Thoracic aorta (tissue), 2 donors: ENCODE measurements around the gene SHMT2. TPM values are rescaled to one million over a fixed set of nuclear protein-coding genes. Genes with fewer than 3 reads are reported as not detected.

Source experiments
- ATAC-seq: fragments of 150-250 bp; one replicate; pipeline ENCODE4 v1.8.0; 2017; ENCODE audit warnings: low read depth; ENCODE audit not compliant: insufficient number of reproducible peaks, low FRiP score
- DNase-seq: peaks from one replicate; pipeline ENCODE4 v3.0.0-alpha.2; 2020; ENCODE audit warnings: low spot score
- H3K27ac ChIP-seq, 2 donors: fragments of 200-600 bp; sonication (generic); 1 replicate in 1 of 2; 2 replicates in 1 of 2; pipeline ENCODE4 v1.5.1; 2016; ENCODE audit warnings: mild to moderate bottlenecking in 2 of 2, moderate library complexity in 2 of 2
- H3K27me3 ChIP-seq: fragments of 200-600 bp; sonication (generic); replicated peaks from 2 replicates; pipeline ENCODE4 v1.6.0; 2016; ENCODE audit warnings: mild to moderate bottlenecking; ENCODE audit not compliant: insufficient read depth
- H3K36me3 ChIP-seq: fragments of 200-600 bp; sonication (generic); one replicate; pipeline ENCODE4 v1.5.1; 2016
- H3K4me1 ChIP-seq, 2 donors: fragments of 200-600 bp; sonication (generic); 1 replicate in 1 of 2; 2 replicates in 1 of 2; pipeline versions ENCODE4 v1.5.1 to v1.6.0; 2016; ENCODE audit warnings: low read depth in 2 of 2, mild to moderate bottlenecking in 1 of 2; ENCODE audit not compliant: control insufficient read depth in 1 of 2
- H3K4me3 ChIP-seq: fragments of 200-600 bp; sonication (generic); 2 replicates; pipeline ENCODE4 v1.5.1; 2016; ENCODE audit warnings: mild to moderate bottlenecking
- H3K9me3 ChIP-seq: fragments of 200-600 bp; sonication (generic); 2 replicates; pipeline ENCODE4 v1.5.1; 2016
- total RNA-seq, 2 donors: library from RNA; depleted of rRNA; stranded (reverse); fragments of >200 nt; gene quantifications; one replicate each; pipeline versions ENCODE4 v1.1.0 to v1.2.3, GENCODE V29; 2016
- TF ChIP-seq, protein P1 (sequence below): fragments of 200-600 bp; sonication (generic); IDR thresholded peaks from one replicate; pipeline ENCODE4 v1.5.1; 2019; ENCODE audit warnings: antibody characterized with exemption

Gene SHMT2
- total RNA-seq, 2 donors from 2014 or later = 57.3 to 60.4 TPM

DNA sequence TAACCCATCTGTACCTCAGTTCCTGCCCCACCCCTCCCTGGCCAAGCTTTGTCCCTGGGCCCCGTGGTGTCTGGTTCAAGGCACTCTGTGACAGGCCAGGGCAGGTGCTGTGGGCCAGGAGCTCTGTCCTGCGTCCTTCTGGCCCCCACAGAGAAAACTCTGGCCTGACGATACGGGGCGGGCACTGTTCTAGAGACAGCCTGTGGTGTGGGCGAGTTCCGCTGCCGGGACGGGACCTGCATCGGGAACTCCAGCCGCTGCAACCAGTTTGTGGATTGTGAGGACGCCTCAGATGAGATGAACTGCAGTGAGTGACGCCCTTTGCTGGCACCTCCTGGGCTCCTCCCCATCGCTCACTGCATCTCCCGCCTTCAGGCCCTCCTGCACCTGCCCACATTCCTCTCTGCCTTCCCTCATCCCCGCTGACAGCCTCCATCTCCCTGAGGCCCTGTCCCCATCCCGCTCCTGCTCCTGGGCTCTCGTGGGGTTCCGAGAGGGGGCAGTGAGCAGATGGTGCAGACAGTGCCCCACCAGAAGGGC lies 35.7 kb upstream of the SHMT2 start:
- Histone ChIP-seq H3K9me3 (no peaks in the 10 kb centered on the region), H3K4me3 (no peak overlapping the region), H3K4me1 (peaks cover 0 to 4% of the 10 kb centered on the region in 2 donors), H3K27me3 (no peaks in the 10 kb centered on the region), H3K36me3 (peaks cover 88% of the 10 kb centered on the region), H3K27ac (no peak overlapping the region)
- DNase-seq = no peak
- TF ChIP-seq, protein P1, sequence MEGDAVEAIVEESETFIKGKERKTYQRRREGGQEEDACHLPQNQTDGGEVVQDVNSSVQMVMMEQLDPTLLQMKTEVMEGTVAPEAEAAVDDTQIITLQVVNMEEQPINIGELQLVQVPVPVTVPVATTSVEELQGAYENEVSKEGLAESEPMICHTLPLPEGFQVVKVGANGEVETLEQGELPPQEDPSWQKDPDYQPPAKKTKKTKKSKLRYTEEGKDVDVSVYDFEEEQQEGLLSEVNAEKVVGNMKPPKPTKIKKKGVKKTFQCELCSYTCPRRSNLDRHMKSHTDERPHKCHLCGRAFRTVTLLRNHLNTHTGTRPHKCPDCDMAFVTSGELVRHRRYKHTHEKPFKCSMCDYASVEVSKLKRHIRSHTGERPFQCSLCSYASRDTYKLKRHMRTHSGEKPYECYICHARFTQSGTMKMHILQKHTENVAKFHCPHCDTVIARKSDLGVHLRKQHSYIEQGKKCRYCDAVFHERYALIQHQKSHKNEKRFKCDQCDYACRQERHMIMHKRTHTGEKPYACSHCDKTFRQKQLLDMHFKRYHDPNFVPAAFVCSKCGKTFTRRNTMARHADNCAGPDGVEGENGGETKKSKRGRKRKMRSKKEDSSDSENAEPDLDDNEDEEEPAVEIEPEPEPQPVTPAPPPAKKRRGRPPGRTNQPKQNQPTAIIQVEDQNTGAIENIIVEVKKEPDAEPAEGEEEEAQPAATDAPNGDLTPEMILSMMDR = no peak
- no peak for ATAC-seq

DNA sequence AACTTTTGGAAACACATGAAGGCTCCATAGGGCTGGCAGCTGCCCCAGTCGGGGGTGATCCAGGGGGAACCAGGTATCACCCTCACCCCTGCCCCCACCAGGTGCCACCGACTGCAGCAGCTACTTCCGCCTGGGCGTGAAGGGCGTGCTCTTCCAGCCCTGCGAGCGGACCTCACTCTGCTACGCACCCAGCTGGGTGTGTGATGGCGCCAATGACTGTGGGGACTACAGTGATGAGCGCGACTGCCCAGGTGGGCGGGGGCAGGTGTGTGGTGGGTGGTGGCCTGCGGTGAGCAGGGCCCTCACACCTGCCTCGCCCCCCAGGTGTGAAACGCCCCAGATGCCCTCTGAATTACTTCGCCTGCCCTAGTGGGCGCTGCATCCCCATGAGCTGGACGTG lies 35.3 kb upstream of the SHMT2 start:
- no peaks in the 10 kb centered on the region for H3K9me3 ChIP-seq
- H3K4me1 ChIP-seq = peaks cover 0 to 4% of the 10 kb centered on the region in 2 donors
- H3K4me3 ChIP-seq = no peak overlapping the region
- ATAC-seq (no peak), DNase-seq (no peak)
- H3K27ac ChIP-seq = no peak overlapping the region
- H3K36me3 ChIP-seq = peaks cover 93% of the 10 kb centered on the region
- no peaks in the 10 kb centered on the region for H3K27me3 ChIP-seq
- TF ChIP-seq, protein P1 = no peak

DNA sequence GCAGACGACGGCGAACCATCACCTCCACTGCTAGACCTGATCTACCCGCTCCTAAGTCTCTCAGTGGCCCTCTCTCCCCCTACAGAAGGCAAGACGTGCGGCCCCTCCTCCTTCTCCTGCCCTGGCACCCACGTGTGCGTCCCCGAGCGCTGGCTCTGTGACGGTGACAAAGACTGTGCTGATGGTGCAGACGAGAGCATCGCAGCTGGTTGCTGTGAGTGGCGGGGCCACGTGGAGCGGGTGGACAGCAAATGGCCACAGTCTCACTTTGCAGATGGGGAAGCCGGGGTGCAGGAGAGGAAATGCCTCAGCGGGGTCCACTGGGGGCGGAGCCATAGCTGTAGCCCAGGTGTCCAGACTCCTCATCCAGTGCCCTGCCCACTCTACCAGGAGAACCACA lies 34.3 kb upstream of the SHMT2 start:
- Histone ChIP-seq H3K4me3 (no peak overlapping the region), H3K9me3 (no peaks in the 10 kb centered on the region), H3K4me1 (peaks cover 0 to 4% of the 10 kb centered on the region in 2 donors), H3K27ac (no peak overlapping the region), H3K27me3 (no peaks in the 10 kb centered on the region), H3K36me3 (peaks cover 99% of the 10 kb centered on the region)
- DNase-seq (no peak), ATAC-seq (no peak)
- TF ChIP-seq, protein P1 = no peak

DNA sequence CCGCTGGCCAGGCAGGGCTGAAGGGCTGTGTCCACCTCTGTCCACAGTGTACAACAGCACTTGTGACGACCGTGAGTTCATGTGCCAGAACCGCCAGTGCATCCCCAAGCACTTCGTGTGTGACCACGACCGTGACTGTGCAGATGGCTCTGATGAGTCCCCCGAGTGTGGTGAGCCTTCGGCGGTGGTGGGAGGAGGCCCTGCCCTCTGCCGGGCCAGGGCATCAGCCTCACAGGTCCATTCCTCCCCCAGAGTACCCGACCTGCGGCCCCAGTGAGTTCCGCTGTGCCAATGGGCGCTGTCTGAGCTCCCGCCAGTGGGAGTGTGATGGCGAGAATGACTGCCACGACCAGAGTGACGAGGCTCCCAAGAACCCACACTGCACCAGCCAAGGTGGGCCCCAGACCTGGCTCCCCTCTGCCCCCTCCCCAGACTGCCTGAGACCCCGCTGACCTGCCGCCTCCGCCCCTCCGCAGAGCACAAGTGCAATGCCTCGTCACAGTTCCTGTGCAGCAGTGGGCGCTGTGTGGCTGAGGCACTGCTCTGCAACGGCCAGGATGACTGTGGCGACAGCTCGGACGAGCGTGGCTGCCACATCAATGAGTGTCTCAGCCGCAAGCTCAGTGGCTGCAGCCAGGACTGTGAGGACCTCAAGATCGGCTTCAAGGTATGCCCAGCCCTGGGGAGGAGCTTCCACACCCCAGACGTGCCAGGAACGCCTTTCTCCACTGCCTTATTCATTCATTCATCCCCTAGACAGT lies 33.7 kb upstream of the SHMT2 start:
- no peak overlapping the region for H3K4me3 ChIP-seq
- peaks cover 97% of the 10 kb centered on the region for H3K36me3 ChIP-seq
- ATAC-seq = no peak
- H3K27ac ChIP-seq = no peak overlapping the region
- H3K27me3 ChIP-seq = no peaks in the 10 kb centered on the region
- no peak for DNase-seq
- TF ChIP-seq, protein P1 = no peak
- no peaks in the 10 kb centered on the region for H3K9me3 ChIP-seq
- H3K4me1 ChIP-seq = peaks cover 0 to under 1% of the 10 kb centered on the region in 2 donors

DNA sequence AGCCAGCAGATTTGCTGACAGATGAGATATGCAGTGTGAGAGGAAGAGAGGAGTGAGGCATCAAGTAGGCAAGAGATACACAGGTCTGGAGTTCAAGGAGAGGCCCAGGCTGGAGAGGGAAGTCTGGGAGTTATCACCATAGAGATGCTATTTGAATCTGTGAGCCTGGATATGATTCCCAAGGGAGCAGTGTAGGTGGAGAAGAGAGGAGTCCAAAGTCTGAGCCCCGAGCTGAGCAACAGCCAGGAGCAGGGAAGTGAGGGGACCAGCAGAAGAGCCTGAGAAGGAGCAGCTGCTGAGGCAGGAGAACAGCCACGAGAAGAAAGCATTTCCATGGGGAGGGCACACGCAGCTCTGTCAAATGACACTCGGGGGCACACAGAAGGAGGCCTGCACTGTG lies 33.1 kb upstream of the SHMT2 start:
- H3K9me3 ChIP-seq = no peaks in the 10 kb centered on the region
- TF ChIP-seq, protein P1 = no peak
- ATAC-seq (no peak), DNase-seq (no peak)
- no peak overlapping the region for H3K4me3 ChIP-seq
- H3K27ac ChIP-seq = no peak overlapping the region
- no peaks in the 10 kb centered on the region for H3K27me3 ChIP-seq
- peaks cover 97% of the 10 kb centered on the region for H3K36me3 ChIP-seq
- no peaks in the 10 kb centered on the region for H3K4me1 ChIP-seq
